MCF 10A (cell line): Measurements from ENCODE around the gene RCOR1. TPM values are rescaled to one million over a fixed set of nuclear protein-coding genes. Genes with fewer than 3 reads are reported as not detected.

Source experiments
- BruUV-seq: library from RNA; stranded (reverse); fragments of 400-500 nt; replicated peaks from 2 replicates; lab custom pipeline; 2021; lab: Mats Ljungman, UMichigan
- CTCF ChIA-PET: fragments of 300-600 bp; sonication (Branson Sonifier 250); formaldehyde crosslinking; extraction: SDS; loops from one replicate; lab custom pipeline; 2021; ENCODE audit warnings: antibody characterized with exemption, inconsistent platforms; lab: Yijun Ruan, JAX
- POLR2A ChIA-PET: fragments of 300-600, 350-650 bp; sonication (Branson Sonifier 250); formaldehyde crosslinking; extraction: SDS; loops from one replicate; lab custom pipeline; 2020; ENCODE audit warnings: antibody characterized with exemption, inconsistent platforms; lab: Yijun Ruan, JAX
- DNase-seq: peaks from one replicate; pipeline ENCODE4 v3.0.0-alpha.2; 2018; ENCODE audit not compliant: unreplicated experiment
- H3K27ac Mint-ChIP-seq: one replicate; pipeline ENCODE4 v1.8.0; 2022; ENCODE audit warnings: mild to moderate bottlenecking, low read depth, mixed read lengths; ENCODE audit not compliant: unreplicated experiment
- H3K27me3 Mint-ChIP-seq: one replicate; pipeline ENCODE4 v1.8.0; 2022; ENCODE audit warnings: mixed read lengths; ENCODE audit not compliant: insufficient read depth, unreplicated experiment
- H3K36me3 Mint-ChIP-seq: one replicate; pipeline ENCODE4 v1.8.0; 2022; ENCODE audit warnings: mild to moderate bottlenecking, moderate library complexity, mixed read lengths; ENCODE audit not compliant: insufficient read depth, unreplicated experiment
- H3K4me1 Mint-ChIP-seq: one replicate; pipeline ENCODE4 v1.8.0; 2022; ENCODE audit warnings: mixed read lengths; ENCODE audit not compliant: insufficient read depth, unreplicated experiment
- H3K4me3 Mint-ChIP-seq: one replicate; pipeline ENCODE4 v1.8.0; 2022; ENCODE audit warnings: mild to moderate bottlenecking, moderate library complexity, mixed read lengths; ENCODE audit not compliant: unreplicated experiment
- H3K9me3 Mint-ChIP-seq: one replicate; pipeline ENCODE4 v1.8.0; 2022; ENCODE audit warnings: mixed read lengths; ENCODE audit not compliant: unreplicated experiment
- intact Hi-C: fragments of 100-400 bp; cut with micrococcal nuclease; formaldehyde crosslinking; loops from 2 replicates; pipeline ENCODE4 v1.14.1; 2022
- total RNA-seq: library from RNA; stranded (reverse); gene quantifications from 2 replicates; pipeline ENCODE4 v1.2.3, GENCODE V29; 2022
- TF ChIP-seq, protein P1 (sequence below): fragments of 200-600 bp; IDR thresholded peaks from one replicate; pipeline ENCODE4 v1.8.0; 2022; ENCODE audit warnings: antibody characterized with exemption, mild to moderate bottlenecking; ENCODE audit not compliant: unreplicated experiment

Gene RCOR1
- total RNA-seq, 1 experiment from 2014 or later: 45.6 TPM

DNA sequence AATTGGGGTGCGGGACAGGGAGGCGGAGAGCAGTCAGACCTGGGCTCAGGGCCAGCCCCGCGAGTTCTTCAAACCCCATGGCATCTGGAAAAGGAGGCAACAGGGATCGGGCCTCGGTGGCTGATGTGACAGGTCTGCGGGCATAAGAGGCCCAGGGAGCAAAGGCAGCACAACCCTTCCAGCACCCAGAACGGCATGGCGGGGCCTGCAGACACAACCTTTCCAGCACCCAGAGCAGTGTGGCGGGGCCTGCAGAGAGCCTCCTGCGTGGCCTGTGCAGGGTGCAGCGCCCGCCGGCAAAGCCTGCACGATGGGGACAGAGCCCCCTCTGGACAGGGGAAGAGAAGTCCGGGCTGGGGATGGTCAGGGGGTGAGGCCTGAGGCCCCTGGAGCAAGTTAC is 158.6 kb downstream of the RCOR1 start:
- BruUV-seq: no TSS peak
- H3K27ac Mint-ChIP-seq: no peak overlapping the region
- H3K4me3 Mint-ChIP-seq: no peak overlapping the region
- ChIA-PET POLR2A (no interaction called here), CTCF (no interaction called here)
- H3K36me3 Mint-ChIP-seq: peaks cover 6% of the 10 kb centered on the region
- H3K27me3 Mint-ChIP-seq: no peaks in the 10 kb centered on the region
- intact Hi-C loops: no loop called here
- TF ChIP-seq, protein P1, sequence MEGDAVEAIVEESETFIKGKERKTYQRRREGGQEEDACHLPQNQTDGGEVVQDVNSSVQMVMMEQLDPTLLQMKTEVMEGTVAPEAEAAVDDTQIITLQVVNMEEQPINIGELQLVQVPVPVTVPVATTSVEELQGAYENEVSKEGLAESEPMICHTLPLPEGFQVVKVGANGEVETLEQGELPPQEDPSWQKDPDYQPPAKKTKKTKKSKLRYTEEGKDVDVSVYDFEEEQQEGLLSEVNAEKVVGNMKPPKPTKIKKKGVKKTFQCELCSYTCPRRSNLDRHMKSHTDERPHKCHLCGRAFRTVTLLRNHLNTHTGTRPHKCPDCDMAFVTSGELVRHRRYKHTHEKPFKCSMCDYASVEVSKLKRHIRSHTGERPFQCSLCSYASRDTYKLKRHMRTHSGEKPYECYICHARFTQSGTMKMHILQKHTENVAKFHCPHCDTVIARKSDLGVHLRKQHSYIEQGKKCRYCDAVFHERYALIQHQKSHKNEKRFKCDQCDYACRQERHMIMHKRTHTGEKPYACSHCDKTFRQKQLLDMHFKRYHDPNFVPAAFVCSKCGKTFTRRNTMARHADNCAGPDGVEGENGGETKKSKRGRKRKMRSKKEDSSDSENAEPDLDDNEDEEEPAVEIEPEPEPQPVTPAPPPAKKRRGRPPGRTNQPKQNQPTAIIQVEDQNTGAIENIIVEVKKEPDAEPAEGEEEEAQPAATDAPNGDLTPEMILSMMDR: no peak
- no peaks in the 10 kb centered on the region for H3K9me3 Mint-ChIP-seq
- DNase-seq: no peak
- H3K4me1 Mint-ChIP-seq: no peaks in the 10 kb centered on the region

DNA sequence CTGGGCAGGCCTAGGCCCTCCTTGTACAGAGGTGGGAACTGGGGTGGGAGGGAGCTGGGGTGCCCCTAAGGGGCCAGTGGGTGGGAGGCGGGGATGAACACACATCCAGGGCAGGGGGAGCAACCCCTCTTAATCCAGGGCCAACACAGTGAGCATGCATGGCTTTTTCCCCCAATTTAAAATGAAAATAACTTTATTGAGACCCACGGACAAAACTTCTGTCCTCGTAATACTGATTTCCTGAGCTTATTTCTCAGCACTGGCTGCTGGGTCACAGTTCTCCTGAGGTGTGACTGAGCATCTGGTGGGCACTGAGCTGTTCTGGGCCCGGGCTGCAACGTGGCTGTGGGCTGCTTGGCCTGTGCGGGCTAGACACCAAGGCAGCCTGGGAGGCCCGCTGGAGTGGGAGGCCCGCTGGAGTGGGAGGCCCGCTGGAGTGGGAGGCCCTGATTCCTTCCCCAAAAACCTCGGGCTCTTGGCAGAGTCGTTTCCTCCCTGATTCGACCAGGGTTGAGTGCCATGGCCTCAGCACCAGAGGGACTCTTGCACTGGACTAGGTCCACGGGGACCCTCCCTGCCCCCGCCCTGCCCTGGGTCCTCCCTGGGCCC is 159.9 kb downstream of the RCOR1 start:
- Mint-ChIP-seq H3K27me3 (no peaks in the 10 kb centered on the region), H3K4me1 (no peaks in the 10 kb centered on the region), H3K27ac (no peak overlapping the region), H3K4me3 (no peak overlapping the region), H3K9me3 (no peaks in the 10 kb centered on the region), H3K36me3 (peaks cover 6% of the 10 kb centered on the region)
- intact Hi-C loops: no loop called here
- DNase-seq: no peak
- BruUV-seq: no TSS peak
- ChIA-PET CTCF (interaction anchor here (0.6 to 0.7 kb wide), 2 partner anchors 23 to 1027 kb away, joined by 3 read pairs; no protein-coding TSS in a partner anchor), POLR2A (no interaction called here)
- TF ChIP-seq, protein P1: no peak

DNA sequence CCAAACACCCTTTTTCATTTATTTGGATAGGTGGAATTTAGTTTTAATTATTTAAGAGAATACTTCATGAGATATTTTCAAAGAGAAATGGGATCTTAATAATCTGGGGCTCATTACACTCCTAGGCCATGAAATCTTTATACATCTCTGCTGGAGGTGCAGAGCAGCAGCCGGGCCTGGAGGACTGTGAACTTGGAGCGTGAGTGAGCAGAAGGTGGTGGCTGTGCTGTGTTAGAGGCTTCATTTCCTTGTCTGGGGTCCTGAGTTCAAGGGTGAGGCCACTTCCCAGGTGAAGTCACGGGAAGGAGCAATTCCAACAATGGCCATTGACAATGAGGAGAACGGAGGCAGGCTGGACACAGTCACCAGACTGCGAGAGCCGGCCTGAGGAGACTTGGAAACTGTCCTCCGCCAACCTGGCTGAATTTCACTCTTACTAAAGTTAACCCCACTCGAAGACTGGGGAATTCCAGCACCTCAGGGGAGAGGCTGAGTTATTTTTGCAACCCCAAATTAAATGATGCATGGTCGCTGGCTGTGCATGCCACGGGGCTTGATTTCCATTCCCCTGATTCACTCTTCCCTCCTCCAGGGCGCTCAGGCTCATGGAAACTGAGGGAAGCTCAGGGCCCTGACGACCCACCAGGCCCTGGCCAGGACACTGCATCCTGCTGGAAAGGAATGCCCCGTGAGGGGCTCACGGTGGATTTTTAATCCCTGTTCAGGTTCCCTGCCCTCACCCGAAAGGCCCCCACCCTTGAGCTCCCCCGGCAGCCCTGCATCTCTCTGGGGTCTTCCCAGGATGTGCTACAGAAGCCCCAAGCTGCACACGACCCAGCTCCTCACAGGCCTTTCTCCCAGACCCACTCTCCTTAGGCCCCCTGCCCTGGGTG is 162.2 kb downstream of the RCOR1 start:
- Mint-ChIP-seq H3K4me1 (no peaks in the 10 kb centered on the region), H3K27ac (no peak overlapping the region), H3K9me3 (no peaks in the 10 kb centered on the region), H3K4me3 (no peak overlapping the region), H3K36me3 (peaks cover 6% of the 10 kb centered on the region), H3K27me3 (no peaks in the 10 kb centered on the region)
- ChIA-PET POLR2A (interaction anchor here (0.6 to 0.7 kb wide), 2 partner anchors 175 to 183 kb away, joined by 3 read pairs; no protein-coding TSS in a partner anchor), CTCF (interaction anchor here (0.6 kb wide), 1 partner anchor 32 kb away, joined by 3 read pairs; no protein-coding TSS in a partner anchor)
- TF ChIP-seq, protein P1: no peak
- DNase-seq: no peak
- BruUV-seq: no TSS peak
- intact Hi-C loops: no loop called here

DNA sequence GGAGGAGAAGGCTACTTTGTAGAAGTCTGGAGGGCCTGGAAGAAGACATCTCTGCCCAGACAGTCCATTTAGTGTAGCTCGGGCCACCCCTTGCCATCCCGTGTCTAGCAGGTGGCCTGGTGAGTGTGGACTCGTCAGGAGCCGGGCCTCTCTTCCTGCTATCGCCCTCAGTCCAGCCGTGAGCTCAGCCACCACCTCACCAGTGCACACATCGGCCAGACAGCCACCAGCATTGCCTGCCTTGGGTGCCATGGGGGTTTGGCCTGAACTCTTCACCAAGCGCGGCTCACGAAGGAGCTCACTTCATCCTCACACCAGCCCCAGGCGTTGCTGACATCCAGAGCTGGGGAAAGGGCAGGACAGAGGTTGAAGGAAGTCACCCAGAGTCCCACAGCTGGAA is 165.2 kb downstream of the RCOR1 start:
- Mint-ChIP-seq H3K27me3 (no peaks in the 10 kb centered on the region), H3K9me3 (no peaks in the 10 kb centered on the region), H3K4me3 (no peak overlapping the region), H3K27ac (no peak overlapping the region), H3K36me3 (no peaks in the 10 kb centered on the region), H3K4me1 (no peaks in the 10 kb centered on the region)
- CTCF ChIA-PET: no interaction called here
- intact Hi-C loops: no loop called here
- POLR2A ChIA-PET: interaction anchor here (0.7 kb wide), 1 partner anchor 76 kb away, joined by 4 read pairs; no protein-coding TSS in a partner anchor
- DNase-seq: no peak
- no TSS peak for BruUV-seq
- TF ChIP-seq, protein P1: no peak
